ENCODE measurements around the gene AGAP3. TPM values are rescaled to one million over a fixed set of nuclear protein-coding genes. Genes with fewer than 3 reads are reported as not detected.
A peak's percentile ranks its signal among the peaks of the same experiment; 100 is the strongest.

Gene AGAP3
- total RNA-seq, 1 donor from 2014 or later = 152 TPM

DNA sequence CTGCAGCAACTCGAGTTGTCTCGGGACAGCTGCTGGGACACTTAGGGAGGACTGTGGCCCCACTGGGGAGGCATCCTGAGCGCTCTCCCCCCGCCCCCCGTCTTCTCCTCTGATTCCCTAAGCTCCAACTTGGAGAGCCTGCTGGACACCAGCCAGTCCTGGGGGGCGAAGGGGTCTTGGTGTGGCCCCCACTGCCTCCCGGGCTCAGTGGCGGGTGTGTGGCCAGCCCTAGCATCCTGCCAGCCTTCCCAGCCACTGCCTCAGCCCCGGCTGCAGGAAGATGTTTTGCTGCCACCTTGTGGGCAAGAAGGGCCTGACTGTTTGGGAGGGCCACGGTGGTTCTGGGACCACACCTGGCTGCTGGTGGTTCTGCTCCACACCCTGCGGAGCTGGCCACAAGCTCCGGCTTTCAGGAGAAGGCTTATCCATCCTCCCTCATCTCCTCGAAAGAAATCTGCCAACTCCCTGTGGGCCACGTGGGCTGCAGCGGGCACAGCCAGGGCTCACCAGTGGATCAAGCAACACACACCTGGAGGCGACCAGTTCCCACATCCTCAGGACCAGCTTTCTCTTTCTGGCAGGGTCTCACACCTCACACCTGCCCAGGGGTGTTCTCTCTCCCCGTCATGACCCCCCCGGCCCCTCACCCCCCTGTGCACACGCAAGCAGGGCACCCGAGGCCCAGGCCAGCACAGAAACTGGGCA is 24.8 kb downstream of the AGAP3 start:
- TF ChIP-seq, protein P1, sequence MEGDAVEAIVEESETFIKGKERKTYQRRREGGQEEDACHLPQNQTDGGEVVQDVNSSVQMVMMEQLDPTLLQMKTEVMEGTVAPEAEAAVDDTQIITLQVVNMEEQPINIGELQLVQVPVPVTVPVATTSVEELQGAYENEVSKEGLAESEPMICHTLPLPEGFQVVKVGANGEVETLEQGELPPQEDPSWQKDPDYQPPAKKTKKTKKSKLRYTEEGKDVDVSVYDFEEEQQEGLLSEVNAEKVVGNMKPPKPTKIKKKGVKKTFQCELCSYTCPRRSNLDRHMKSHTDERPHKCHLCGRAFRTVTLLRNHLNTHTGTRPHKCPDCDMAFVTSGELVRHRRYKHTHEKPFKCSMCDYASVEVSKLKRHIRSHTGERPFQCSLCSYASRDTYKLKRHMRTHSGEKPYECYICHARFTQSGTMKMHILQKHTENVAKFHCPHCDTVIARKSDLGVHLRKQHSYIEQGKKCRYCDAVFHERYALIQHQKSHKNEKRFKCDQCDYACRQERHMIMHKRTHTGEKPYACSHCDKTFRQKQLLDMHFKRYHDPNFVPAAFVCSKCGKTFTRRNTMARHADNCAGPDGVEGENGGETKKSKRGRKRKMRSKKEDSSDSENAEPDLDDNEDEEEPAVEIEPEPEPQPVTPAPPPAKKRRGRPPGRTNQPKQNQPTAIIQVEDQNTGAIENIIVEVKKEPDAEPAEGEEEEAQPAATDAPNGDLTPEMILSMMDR (IDR thresholded peaks at IDR 0.05) = peak; percentile 84
- Histone ChIP-seq H3K36me3 (no peaks in the 10 kb centered on the region), H3K4me1 (peaks cover 22% of the 10 kb centered on the region), H3K4me3 (no peak overlapping the region), H3K27me3 (no peaks in the 10 kb centered on the region), H3K27ac (no peak overlapping the region), H3K9me3 (no peaks in the 10 kb centered on the region)
- intact Hi-C loops (cut with DNase I) = loop anchor here (10.0 kb wide), 1 partner anchor 76 kb away; no protein-coding TSS in a partner anchor
- DNase-seq = peak; percentile 85
- ATAC-seq = peak; percentile 72

DNA sequence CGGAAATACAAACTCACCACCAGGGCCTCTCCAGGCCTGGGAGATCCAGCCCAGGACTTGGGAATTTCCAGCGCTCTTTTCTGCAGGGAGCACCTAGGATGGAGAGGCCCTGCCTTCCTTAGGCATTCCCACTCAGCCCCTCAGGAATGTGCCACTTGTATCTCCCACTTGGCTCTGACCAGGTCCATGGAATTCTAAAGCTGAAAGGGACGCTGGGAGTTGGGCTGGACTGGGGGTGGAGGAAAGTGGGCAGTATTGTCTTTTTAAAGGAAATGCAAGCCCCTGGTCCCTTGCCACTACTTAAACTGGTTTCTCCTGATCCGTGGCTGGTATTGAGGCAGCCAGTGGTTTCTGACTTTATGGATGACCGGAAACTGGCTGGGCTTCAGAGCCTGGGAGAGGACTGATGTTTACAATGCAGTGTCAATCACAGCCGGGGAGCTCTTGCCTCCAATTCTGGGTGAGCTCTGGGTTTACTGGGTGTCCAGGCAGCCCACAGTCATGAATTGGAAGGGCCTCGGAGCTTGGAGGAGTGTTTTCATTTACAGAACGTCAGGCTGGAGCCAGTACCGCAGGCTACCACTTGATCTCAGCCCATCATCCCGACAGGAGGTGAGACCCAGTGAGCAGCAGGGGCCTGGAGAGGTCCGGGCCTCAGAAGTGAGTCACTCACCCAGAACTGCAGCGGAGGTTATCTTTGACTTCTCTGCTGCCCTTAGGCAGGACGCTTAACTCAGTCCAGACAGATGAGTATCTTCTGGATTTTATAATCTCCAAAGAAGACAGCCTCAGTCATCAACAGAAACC is 27.3 kb downstream of the AGAP3 start:
- Histone ChIP-seq H3K4me1 (peaks cover 22% of the 10 kb centered on the region), H3K4me3 (peak overlapping the region; percentile 28), H3K36me3 (peaks cover 11% of the 10 kb centered on the region), H3K9me3 (no peaks in the 10 kb centered on the region), H3K27ac (peak overlapping the region; percentile 70), H3K27me3 (no peaks in the 10 kb centered on the region)
- intact Hi-C loops (cut with DNase I) = loop anchor here (10.0 kb wide), 1 partner anchor 79 kb away; no protein-coding TSS in a partner anchor
- TF ChIP-seq, protein P1 (IDR thresholded peaks at IDR 0.05) = no peak
- ATAC-seq (peak; percentile 51), DNase-seq (no peak)

DNA sequence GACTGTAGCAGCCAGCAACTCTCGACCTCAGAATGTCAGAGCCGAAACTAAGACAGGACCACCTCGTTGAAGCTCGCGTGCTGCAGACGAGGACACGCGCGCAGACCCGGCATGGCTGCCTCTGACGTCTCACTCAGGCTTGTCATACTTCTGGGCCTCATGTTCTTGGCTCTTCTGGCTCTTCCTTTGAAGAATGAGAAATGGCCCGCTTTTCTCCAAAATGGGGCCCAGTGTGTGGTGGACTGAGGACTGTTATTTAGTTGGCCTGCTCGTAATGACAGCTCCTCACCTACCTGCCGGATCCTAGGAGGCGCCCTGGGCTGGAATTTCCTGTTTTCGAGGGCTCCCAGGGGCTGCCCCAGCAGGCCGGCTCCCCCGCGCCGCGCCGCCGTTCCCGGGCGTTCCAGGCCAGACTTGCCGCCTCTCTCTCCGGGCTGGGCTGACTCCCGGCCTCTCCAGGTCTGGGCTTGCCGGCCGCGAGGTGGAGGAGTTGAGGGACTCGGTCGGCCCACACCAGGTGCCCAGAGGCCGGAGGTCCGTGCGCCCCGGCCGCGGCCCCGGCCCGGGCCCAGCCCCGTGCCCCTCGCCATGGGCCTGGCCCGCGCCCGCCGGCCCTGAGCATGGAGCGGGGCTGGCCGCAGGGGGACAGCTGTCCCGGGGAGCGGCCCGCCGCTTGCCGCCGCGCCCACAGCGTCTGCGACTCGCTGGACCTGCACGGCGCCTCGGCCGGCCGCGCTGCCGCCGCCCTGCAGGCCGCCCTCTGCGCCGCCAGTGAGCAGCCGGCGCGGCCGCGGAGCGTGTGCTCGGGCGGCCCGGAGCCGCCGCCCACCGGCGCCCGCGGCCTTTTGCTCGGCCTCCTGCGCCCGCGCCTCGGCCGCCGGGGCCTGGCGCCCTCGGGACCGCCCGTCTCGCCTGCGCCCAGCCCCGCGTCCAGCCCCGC is 28.1 kb downstream of the AGAP3 start:
- Histone ChIP-seq H3K27ac (peak overlapping the region; percentile 70), H3K4me1 (peaks cover 22% of the 10 kb centered on the region), H3K9me3 (no peaks in the 10 kb centered on the region), H3K4me3 (peak overlapping the region; percentile 28), H3K36me3 (peaks cover 20% of the 10 kb centered on the region), H3K27me3 (no peaks in the 10 kb centered on the region)
- TF ChIP-seq, protein P1 (IDR thresholded peaks at IDR 0.05) = no peak
- intact Hi-C loops (cut with DNase I) = loop anchor here (10.0 kb wide), 1 partner anchor 80 kb away; no protein-coding TSS in a partner anchor
- DNase-seq (peak; percentile 88), ATAC-seq (peak; percentile 46)

DNA sequence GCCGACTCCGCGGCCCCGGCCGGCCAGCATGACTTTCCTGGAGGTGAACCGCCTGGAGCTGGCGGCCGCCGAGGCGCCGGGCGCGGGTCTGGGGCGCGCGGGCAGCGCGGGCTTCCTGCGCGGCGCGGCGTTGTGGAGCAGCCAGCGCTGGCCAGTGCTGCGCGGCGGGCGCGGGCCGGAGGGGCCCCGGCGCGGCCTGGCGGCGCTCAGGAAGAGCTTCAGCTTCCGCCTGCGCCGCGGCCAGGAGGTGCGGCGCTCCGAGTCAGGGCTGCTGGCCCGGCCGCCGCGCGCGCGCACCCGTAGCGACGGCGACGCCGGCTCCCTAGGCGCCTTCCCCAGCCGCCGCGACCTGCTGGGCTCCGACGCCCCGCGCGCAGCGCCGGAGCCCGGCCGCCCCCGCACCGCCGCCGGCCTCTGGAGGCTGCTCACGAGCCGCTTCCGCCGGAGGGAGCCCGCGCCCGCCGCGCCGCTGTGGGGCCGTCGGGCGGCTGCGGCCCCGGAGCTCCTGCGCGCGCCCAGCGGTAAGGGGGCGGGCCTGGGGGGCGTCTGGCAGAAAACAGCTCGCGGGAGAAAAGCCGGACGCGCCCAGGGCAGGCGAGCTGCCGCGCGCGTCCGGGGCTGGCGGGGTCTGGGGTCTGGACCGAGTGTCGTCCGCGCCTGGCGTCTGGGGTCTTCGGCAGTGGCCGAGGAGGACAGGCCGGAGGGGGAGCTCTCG is 29.0 kb downstream of the AGAP3 start:
- peaks cover 22% of the 10 kb centered on the region for H3K4me1 ChIP-seq
- H3K27ac ChIP-seq = peak overlapping the region; percentile 51
- ATAC-seq (no peak), DNase-seq (no peak)
- no peaks in the 10 kb centered on the region for H3K27me3 ChIP-seq
- H3K9me3 ChIP-seq = no peaks in the 10 kb centered on the region
- peaks cover 28% of the 10 kb centered on the region for H3K36me3 ChIP-seq
- TF ChIP-seq, protein P1 (IDR thresholded peaks at IDR 0.05) = no peak
- intact Hi-C loops (cut with DNase I) = loop anchor here (10.0 kb wide), 1 partner anchor 80 kb away; no protein-coding TSS in a partner anchor
- H3K4me3 ChIP-seq = peak overlapping the region; percentile 42
